Measurements from ENCODE around the gene PMAIP1. TPM values are rescaled to one million over a fixed set of nuclear protein-coding genes. Genes with fewer than 3 reads are reported as not detected.
A peak's percentile ranks its signal among the peaks of the same experiment; 100 is the strongest.

PMAIP1 gene
- total RNA-seq, 2 experiments from 2014 or later = 22.9 to 23.3 TPM

GRCh38 chr18:59904011-59904601 is 4.3 kb downstream of the PMAIP1 start:
- TF ChIP-seq, protein P1, sequence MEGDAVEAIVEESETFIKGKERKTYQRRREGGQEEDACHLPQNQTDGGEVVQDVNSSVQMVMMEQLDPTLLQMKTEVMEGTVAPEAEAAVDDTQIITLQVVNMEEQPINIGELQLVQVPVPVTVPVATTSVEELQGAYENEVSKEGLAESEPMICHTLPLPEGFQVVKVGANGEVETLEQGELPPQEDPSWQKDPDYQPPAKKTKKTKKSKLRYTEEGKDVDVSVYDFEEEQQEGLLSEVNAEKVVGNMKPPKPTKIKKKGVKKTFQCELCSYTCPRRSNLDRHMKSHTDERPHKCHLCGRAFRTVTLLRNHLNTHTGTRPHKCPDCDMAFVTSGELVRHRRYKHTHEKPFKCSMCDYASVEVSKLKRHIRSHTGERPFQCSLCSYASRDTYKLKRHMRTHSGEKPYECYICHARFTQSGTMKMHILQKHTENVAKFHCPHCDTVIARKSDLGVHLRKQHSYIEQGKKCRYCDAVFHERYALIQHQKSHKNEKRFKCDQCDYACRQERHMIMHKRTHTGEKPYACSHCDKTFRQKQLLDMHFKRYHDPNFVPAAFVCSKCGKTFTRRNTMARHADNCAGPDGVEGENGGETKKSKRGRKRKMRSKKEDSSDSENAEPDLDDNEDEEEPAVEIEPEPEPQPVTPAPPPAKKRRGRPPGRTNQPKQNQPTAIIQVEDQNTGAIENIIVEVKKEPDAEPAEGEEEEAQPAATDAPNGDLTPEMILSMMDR (conservative IDR thresholded peaks at IDR 0.05; ENCODE audit: low read length) = no peak
- TF ChIP-seq EZH2phosphoT487 (IDR thresholded peaks at IDR 0.05; ENCODE audit: borderline replicate concordance, low read depth, low read length) = no peak
- DNase-seq (ENCODE audit: low spot score) = no peak
- Histone ChIP-seq H3K9me3 (ENCODE audit: low read length) (no peaks in the 10 kb centered on the region), H2AFZ (ENCODE audit: low read length) (no peak overlapping the region), H3K4me3 (ENCODE audit: low read depth, low read length, poor library complexity, severe bottlenecking) (peak overlapping the region; percentile 87), H3K9me2 (ENCODE audit: insufficient read depth, low read length) (no peaks in the 10 kb centered on the region), H3K4me1 (ENCODE audit: insufficient read depth, low read length, poor library complexity, severe bottlenecking) (peaks cover 64% of the 10 kb centered on the region), H4K20me1 (ENCODE audit: insufficient read depth, low read length) (peaks cover 32% of the 10 kb centered on the region), H3K36me3 (ENCODE audit: insufficient read depth, low read length) (peaks cover 36% of the 10 kb centered on the region), H3K4me2 (ENCODE audit: low read length) (peak overlapping the region; percentile 91), H3K79me2 (ENCODE audit: insufficient read depth, low read depth, low read length) (peaks cover 42% of the 10 kb centered on the region), H3K27ac (ENCODE audit: low read depth, low read length, poor library complexity, severe bottlenecking) (peak overlapping the region; percentile 57)
- intact Hi-C loops (cut with micrococcal nuclease; ENCODE audit: unreplicated experiment) = loop anchor here (5.0 kb wide), 1 partner anchor 53 kb away; no protein-coding TSS in a partner anchor
- BruUV-seq (replicated peaks) = no TSS peak
- ChIA-PET CTCF (ENCODE audit: unreplicated experiment) (no interaction called here), POLR2A (no interaction called here)

DNA sequence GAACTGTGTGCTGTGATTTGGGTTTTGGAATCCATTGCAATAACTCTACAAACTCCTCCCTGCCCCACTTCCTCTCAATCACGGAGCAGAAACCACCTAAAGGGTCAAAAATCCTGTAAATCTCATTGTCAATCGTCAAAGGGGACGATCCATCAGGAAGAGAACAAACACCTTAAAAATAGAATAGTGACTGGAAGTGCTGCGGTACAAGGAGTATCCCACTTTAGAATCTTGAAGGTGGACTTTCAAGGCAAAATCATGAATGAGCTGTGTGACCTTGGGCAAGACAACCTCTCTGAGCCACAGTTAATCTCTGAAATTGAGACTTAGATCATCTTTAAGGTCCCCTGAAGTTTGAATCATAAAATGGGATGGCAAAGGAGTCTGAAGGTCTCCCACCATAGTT is 5.9 kb downstream of the PMAIP1 start:
- H3K79me2 ChIP-seq (ENCODE audit: insufficient read depth, low read depth, low read length) = peaks cover 38% of the 10 kb centered on the region
- intact Hi-C loops (cut with micrococcal nuclease; ENCODE audit: unreplicated experiment) = no loop called here

More for the DNA sequence above, 5.9 kb downstream of the PMAIP1 start:
- ChIA-PET CTCF (ENCODE audit: unreplicated experiment) (no interaction called here), POLR2A (interaction anchor here (0.6 to 1.2 kb wide), 5 partner anchors 41 to 74 kb away, joined by 3 to 4 read pairs (median 3); no protein-coding TSS in a partner anchor)
- no peaks in the 10 kb centered on the region for H3K9me3 ChIP-seq (ENCODE audit: low read length)
- TF ChIP-seq EZH2phosphoT487 (IDR thresholded peaks at IDR 0.05; ENCODE audit: borderline replicate concordance, low read depth, low read length) = no peak
- TF ChIP-seq, protein P1 (conservative IDR thresholded peaks at IDR 0.05; ENCODE audit: low read length) = no peak
- no TSS peak for BruUV-seq (replicated peaks)
- peaks cover 61% of the 10 kb centered on the region for H3K4me1 ChIP-seq (ENCODE audit: insufficient read depth, low read length, poor library complexity, severe bottlenecking)
- no peak overlapping the region for H3K27ac ChIP-seq (ENCODE audit: low read depth, low read length, poor library complexity, severe bottlenecking)
- no peaks in the 10 kb centered on the region for H3K9me2 ChIP-seq (ENCODE audit: insufficient read depth, low read length)
- H3K4me2 ChIP-seq (ENCODE audit: low read length) = peak overlapping the region; percentile 91; the same call in 1 of the 2 replicates
- H3K36me3 ChIP-seq (ENCODE audit: insufficient read depth, low read length) = peaks cover 36% of the 10 kb centered on the region
- peaks cover 32% of the 10 kb centered on the region for H4K20me1 ChIP-seq (ENCODE audit: insufficient read depth, low read length)
- no peak overlapping the region for H2AFZ ChIP-seq (ENCODE audit: low read length)
- DNase-seq (ENCODE audit: low spot score) = no peak
- no peak overlapping the region for H3K4me3 ChIP-seq (ENCODE audit: low read depth, low read length, poor library complexity, severe bottlenecking)
